ENCODE results near the gene DOCK6.

The DOCK6 gene

DNA sequence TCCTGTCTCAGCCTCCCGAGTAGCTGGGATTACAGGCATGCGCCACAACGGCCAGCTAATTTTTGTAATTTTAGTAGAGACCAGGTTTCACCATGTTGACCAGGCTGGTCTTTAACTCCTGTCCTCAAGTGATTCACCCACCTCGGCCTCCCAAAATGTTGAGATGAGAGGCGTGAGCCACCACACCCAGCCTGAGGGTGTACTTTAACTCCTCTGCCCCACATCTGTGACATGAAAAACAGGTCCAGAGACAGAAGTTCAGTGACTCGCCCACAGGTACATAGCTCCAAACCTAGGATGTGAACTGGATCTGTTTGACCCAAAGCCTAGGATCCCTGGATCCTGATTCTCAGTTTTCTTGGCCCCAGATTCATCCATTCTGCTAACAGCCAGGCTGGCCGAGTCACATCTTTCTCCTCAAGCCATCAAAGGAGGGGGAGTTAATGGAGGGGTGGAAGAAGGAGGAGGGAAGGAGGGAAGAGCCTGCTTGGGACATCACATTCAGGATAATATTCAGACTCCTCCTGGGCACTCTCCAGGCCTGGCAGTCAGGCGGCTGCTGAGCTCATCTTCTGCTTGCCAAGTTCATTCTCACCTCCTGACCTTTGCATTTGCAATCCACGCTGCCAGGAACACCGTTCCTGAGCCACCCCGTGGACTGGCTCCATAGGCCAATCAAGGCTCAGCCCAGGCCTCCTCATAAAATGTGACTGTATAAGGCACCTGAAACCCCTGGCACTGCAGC lies 109.8 kb downstream of the DOCK6 start:
- Mint-ChIP-seq H3K27ac (no peak overlapping the region), H3K4me1 (ENCODE audit: low read depth) (peaks cover 4% of the 10 kb centered on the region), H3K9me3 (ENCODE audit: low read depth) (no peaks in the 10 kb centered on the region), H3K4me3 (no peak overlapping the region), H3K36me3 (no peaks in the 10 kb centered on the region), H3K27me3 (no peaks in the 10 kb centered on the region)

DNA sequence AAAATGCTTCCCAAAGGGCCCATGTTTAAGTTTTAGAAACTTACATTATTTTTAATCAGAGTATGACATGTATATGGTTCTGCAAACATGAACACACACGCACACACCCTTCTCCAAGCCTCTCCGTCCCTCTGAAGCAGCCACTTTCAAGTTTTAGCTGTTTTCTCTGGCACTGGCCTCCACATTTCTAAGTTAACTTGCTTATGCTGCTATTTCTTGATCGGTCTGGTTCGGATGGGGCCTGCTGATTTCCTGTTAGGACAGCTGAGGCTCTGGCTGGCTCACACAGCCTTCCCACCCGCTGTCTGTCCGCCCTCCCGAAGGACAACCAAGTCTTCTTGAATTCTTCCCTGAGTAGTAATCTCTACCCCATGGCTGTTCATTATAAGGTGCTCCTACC lies 111.1 kb downstream of the DOCK6 start:
- Mint-ChIP-seq H3K27me3 (no peaks in the 10 kb centered on the region), H3K4me1 (ENCODE audit: low read depth) (peaks cover 4% of the 10 kb centered on the region), H3K4me3 (no peak overlapping the region), H3K36me3 (no peaks in the 10 kb centered on the region), H3K27ac (no peak overlapping the region), H3K9me3 (ENCODE audit: low read depth) (no peaks in the 10 kb centered on the region)
